OCI-LY7 (cell line): ENCODE measurements around the gene PRAMEF12. TPM values are rescaled to one million over a fixed set of nuclear protein-coding genes. Genes with fewer than 3 reads are reported as not detected.

Source experiments
- BruUV-seq: library from RNA; stranded (reverse); fragments of 400-500 nt; replicated peaks from 2 replicates; lab custom pipeline; 2021; lab: Mats Ljungman, UMichigan
- CTCF ChIA-PET: fragments of 300-600 bp; sonication (Branson Sonifier 250); formaldehyde crosslinking; loops from one replicate; lab custom pipeline; 2022; ENCODE audit warnings: antibody characterized with exemption; ENCODE audit not compliant: unreplicated experiment; lab: Charles Lee
- POLR2A ChIA-PET: fragments of 300-600 bp; sonication (Branson Sonifier 250); formaldehyde crosslinking; loops from one replicate; lab custom pipeline; 2022; ENCODE audit warnings: antibody characterized with exemption; lab: Charles Lee
- DNase-seq: peaks from one replicate; pipeline ENCODE4 v3.0.0-alpha.2; 2015; ENCODE audit warnings: low spot score
- H2AFZ ChIP-seq: fragments of 200-600 bp; sonication (generic), shearing (Covaris generic); 2 replicates; pipeline ENCODE4 v1.6.1; 2014; ENCODE audit warnings: mild to moderate bottlenecking, antibody characterized with exemption, low read length, moderate library complexity
- H3K27ac ChIP-seq: fragments of 200-600 bp; sonication (generic); 2 replicates; pipeline ENCODE4 v1.5.1; 2014; ENCODE audit warnings: mixed run types, low read depth, mild to moderate bottlenecking, moderate library complexity, low read length, inconsistent platforms; ENCODE audit not compliant: poor library complexity, severe bottlenecking
- H3K36me3 ChIP-seq: fragments of 200-600 bp; sonication (generic); 2 replicates; pipeline ENCODE4 v1.6.1; 2014; ENCODE audit warnings: mild to moderate bottlenecking, antibody characterized with exemption, low read length, moderate library complexity, mixed read lengths; ENCODE audit not compliant: insufficient read depth
- H3K4me1 ChIP-seq: fragments of 200-600 bp; sonication (generic); 2 replicates; pipeline ENCODE4 v1.5.1; 2014; ENCODE audit warnings: mild to moderate bottlenecking, low read length; ENCODE audit not compliant: insufficient read depth, poor library complexity, severe bottlenecking
- H3K4me2 ChIP-seq: fragments of 200-600 bp; sonication (generic); 2 replicates; pipeline ENCODE4 v1.6.1; 2014; ENCODE audit warnings: mild to moderate bottlenecking, low read length
- H3K4me3 ChIP-seq: fragments of 200-600 bp; sonication (generic); 2 replicates; pipeline ENCODE4 v1.5.1; 2014; ENCODE audit warnings: mild to moderate bottlenecking, low read depth, low read length; ENCODE audit not compliant: poor library complexity, severe bottlenecking
- H3K79me2 ChIP-seq: fragments of 200-600 bp; sonication (generic); 2 replicates; pipeline ENCODE4 v1.6.1; 2016; ENCODE audit warnings: low read depth, mild to moderate bottlenecking, low read length, moderate library complexity, mixed read lengths; ENCODE audit not compliant: insufficient read depth
- H3K9me2 ChIP-seq: fragments of 200-600 bp; sonication (generic); 2 replicates; pipeline ENCODE4 v1.6.1; 2016; ENCODE audit warnings: mild to moderate bottlenecking, low read length, mixed read lengths; ENCODE audit not compliant: insufficient read depth
- H3K9me3 ChIP-seq: fragments of 200-600 bp; sonication (generic); 2 replicates; pipeline ENCODE4 v1.6.1; 2014; ENCODE audit warnings: mild to moderate bottlenecking, mixed run types, low read length, mixed read lengths
- H4K20me1 ChIP-seq: fragments of 200-600 bp; sonication (generic); 2 replicates; pipeline ENCODE4 v1.6.1; 2014; ENCODE audit warnings: mild to moderate bottlenecking, antibody characterized with exemption, low read length, moderate library complexity, mixed read lengths; ENCODE audit not compliant: insufficient read depth
- EZH2phosphoT487 ChIP-seq: fragments of 200-600 bp; sonication (generic); IDR thresholded peaks from 2 replicates; pipeline ENCODE4 v1.6.1; 2018; ENCODE audit warnings: low read depth, borderline replicate concordance, mild to moderate bottlenecking, mixed run types, antibody characterized with exemption, low read length, moderate library complexity, mixed read lengths
- intact Hi-C: fragments of 100-400 bp; cut with micrococcal nuclease; formaldehyde crosslinking; loops from one replicate; pipeline ENCODE4 v1.10.0; 2022; ENCODE audit not compliant: unreplicated experiment
- total RNA-seq, 2 experiments: library from RNA; depleted of rRNA in 1 of 2; stranded (reverse); fragments of >200 nt in 1 of 2; shearing (Covaris generic) in 1 of 2; gene quantifications; 2 replicates each; pipeline ENCODE4 v1.2.3, GENCODE V29; 2014 to 2022
- TF ChIP-seq, protein P1 (sequence below): fragments of 200-600 bp; sonication (generic); conservative IDR thresholded peaks from 2 replicates; pipeline ENCODE4 v1.5.1; 2014; ENCODE audit warnings: mild to moderate bottlenecking, antibody characterized with exemption, low read length, moderate library complexity, mixed read lengths

The PRAMEF12 gene
- total RNA-seq, 2 experiments from 2014 or later = not detected

DNA sequence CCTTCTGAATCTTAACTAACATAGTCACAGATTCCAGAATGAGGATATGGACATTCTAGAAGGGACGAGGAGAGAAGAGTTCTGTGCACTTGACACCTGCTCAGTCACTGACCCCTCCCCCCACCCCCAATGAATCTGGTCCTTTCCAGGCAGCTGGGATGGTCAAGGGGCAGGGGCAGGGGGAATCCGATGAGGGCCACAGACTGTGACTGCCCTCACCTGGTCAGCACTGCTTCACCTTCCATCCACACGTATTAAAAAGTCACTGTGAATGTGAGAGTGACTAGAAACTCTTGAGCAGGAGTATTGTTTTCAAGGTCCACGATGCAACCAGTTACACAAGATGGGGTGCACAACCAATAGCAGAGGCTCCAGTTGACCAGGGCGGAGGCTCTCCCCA is 9.5 kb upstream of the PRAMEF12 start:
- TF ChIP-seq EZH2phosphoT487 = no peak
- TF ChIP-seq, protein P1, sequence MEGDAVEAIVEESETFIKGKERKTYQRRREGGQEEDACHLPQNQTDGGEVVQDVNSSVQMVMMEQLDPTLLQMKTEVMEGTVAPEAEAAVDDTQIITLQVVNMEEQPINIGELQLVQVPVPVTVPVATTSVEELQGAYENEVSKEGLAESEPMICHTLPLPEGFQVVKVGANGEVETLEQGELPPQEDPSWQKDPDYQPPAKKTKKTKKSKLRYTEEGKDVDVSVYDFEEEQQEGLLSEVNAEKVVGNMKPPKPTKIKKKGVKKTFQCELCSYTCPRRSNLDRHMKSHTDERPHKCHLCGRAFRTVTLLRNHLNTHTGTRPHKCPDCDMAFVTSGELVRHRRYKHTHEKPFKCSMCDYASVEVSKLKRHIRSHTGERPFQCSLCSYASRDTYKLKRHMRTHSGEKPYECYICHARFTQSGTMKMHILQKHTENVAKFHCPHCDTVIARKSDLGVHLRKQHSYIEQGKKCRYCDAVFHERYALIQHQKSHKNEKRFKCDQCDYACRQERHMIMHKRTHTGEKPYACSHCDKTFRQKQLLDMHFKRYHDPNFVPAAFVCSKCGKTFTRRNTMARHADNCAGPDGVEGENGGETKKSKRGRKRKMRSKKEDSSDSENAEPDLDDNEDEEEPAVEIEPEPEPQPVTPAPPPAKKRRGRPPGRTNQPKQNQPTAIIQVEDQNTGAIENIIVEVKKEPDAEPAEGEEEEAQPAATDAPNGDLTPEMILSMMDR = no peak
- Histone ChIP-seq H3K4me3 (no peak overlapping the region), H4K20me1 (no peaks in the 10 kb centered on the region), H3K27ac (no peak overlapping the region), H3K9me3 (no peaks in the 10 kb centered on the region), H3K4me2 (no peak overlapping the region), H2AFZ (no peak overlapping the region), H3K79me2 (no peaks in the 10 kb centered on the region), H3K4me1 (no peaks in the 10 kb centered on the region), H3K36me3 (no peaks in the 10 kb centered on the region), H3K9me2 (no peaks in the 10 kb centered on the region)
- ChIA-PET CTCF (no interaction called here), POLR2A (no interaction called here)
- DNase-seq = no peak
- intact Hi-C loops = no loop called here
- no TSS peak for BruUV-seq

DNA sequence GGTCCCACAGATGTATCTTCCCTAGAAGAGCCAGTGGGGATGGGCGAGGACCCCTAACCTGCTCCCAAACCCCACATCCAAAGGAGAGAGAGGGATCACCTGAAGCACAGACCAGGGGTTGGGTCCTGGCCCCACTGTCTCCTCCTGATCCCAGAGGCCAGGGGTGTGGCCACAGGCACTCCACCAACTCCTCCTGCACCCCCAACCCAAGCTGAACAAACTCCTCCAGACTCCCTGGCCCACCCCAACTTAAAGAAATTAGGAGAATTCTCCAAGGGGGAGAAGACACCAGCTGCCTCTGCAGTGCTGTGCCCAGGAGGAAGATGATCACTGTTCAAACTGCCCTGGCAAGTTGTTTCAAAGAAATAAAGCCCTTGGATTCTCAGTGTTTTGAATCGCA is 4.5 kb upstream of the PRAMEF12 start:
- no peaks in the 10 kb centered on the region for H3K79me2 ChIP-seq
- H3K27ac ChIP-seq = no peak overlapping the region
- H3K9me2 ChIP-seq = no peaks in the 10 kb centered on the region
- no peaks in the 10 kb centered on the region for H3K36me3 ChIP-seq
- no peaks in the 10 kb centered on the region for H4K20me1 ChIP-seq
- POLR2A ChIA-PET = no interaction called here
- TF ChIP-seq, protein P1 = no peak
- no peak for TF ChIP-seq EZH2phosphoT487
- H2AFZ ChIP-seq = no peak overlapping the region
- CTCF ChIA-PET = no interaction called here
- H3K9me3 ChIP-seq = no peaks in the 10 kb centered on the region
- DNase-seq = no peak
- H3K4me2 ChIP-seq = no peak overlapping the region
- H3K4me1 ChIP-seq = no peaks in the 10 kb centered on the region
- no TSS peak for BruUV-seq
- intact Hi-C loops = no loop called here
- H3K4me3 ChIP-seq = no peak overlapping the region

DNA sequence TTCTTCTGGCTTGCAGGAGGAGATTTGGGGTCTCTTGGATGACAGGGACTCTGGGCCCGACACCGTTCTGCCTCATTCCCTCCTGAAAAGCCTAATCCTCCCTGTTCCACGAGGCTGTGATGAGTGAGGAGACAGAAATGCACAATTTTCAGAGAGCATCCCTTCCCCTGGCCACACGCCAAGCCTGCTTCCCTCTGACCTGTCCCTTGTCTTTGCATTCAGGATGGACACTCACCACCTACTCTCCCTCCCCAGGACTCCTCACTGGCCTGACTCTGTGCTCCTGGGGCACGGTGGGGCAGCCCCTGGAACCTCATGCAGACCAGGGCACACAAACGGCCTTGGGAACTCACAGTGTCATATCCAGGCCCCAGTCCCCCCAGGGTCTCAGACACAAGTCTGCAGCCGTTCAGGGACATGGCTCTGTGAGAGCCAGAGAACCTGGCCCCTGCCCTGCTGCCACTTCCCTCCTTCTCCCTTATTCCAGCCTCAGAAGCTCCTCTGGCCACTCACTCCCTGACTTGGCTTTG is 3.5 kb upstream of the PRAMEF12 start:
- Histone ChIP-seq H2AFZ (no peak overlapping the region), H4K20me1 (no peaks in the 10 kb centered on the region), H3K4me1 (no peaks in the 10 kb centered on the region), H3K9me3 (no peaks in the 10 kb centered on the region), H3K9me2 (no peaks in the 10 kb centered on the region), H3K27ac (no peak overlapping the region), H3K36me3 (no peaks in the 10 kb centered on the region), H3K4me3 (no peak overlapping the region), H3K79me2 (no peaks in the 10 kb centered on the region), H3K4me2 (no peak overlapping the region)
- ChIA-PET CTCF (no interaction called here), POLR2A (no interaction called here)
- TF ChIP-seq EZH2phosphoT487 = no peak
- TF ChIP-seq, protein P1 = no peak
- DNase-seq = no peak
- intact Hi-C loops = no loop called here
- no TSS peak for BruUV-seq
